ENCODE measurements around the gene OR6S1.
"Not testable (repeated sequence)": the region's sequence is repeated elsewhere in the genome, so short reads cannot be mapped to it uniquely, and the experiment has no call there.

The OR6S1 gene

GRCh38 chr14:20601522-20601921 lies 40.0 kb downstream of the OR6S1 start:
- DNase-seq (ENCODE audit: low read depth) = no peak
- TF ChIP-seq CTCF (IDR thresholded peaks at IDR 0.05; ENCODE audit: control insufficient read depth, extremely low read depth, insufficient read depth) = no peak
- H3K4me3 ChIP-seq (ENCODE audit: low read depth, low read length) = no peak overlapping the region

- TF ChIP-seq CTCF (IDR thresholded peaks at IDR 0.05; ENCODE audit: control insufficient read depth, extremely low read depth, insufficient read depth) = no peak
- no peak for DNase-seq (ENCODE audit: low read depth)
- H3K4me3 ChIP-seq (ENCODE audit: low read depth, low read length) = no peak overlapping the region
These were observed 44.4 kb downstream of the OR6S1 start for GRCh38 chr14:20597108-20597507.

- not testable (repeated sequence) for DNase-seq (ENCODE audit: low read depth); H3K4me3 ChIP-seq (ENCODE audit: low read depth, low read length)
These were observed 45.8 kb downstream of the OR6S1 start for GRCh38 chr14:20595726-20596125.

- H3K4me3 ChIP-seq (ENCODE audit: low read depth, low read length) = no peak overlapping the region
- TF ChIP-seq CTCF (IDR thresholded peaks at IDR 0.05; ENCODE audit: control insufficient read depth, extremely low read depth, insufficient read depth) = no peak
- DNase-seq (ENCODE audit: low read depth) = no peak
These were observed 48.9 kb downstream of the OR6S1 start for GRCh38 chr14:20592574-20592973.

GRCh38 chr14:20591235-20591634 lies 50.3 kb downstream of the OR6S1 start, which contains the start of gene RNASE12:
Gene RNASE12, minus strand, starts transcription at chr14:20591376. Its CDS starts 653 bp downstream, at chr14:20590723.
- DNase-seq (ENCODE audit: low read depth) = no peak
- TF ChIP-seq CTCF (IDR thresholded peaks at IDR 0.05; ENCODE audit: control insufficient read depth, extremely low read depth, insufficient read depth) = no peak
- H3K4me3 ChIP-seq (ENCODE audit: low read depth, low read length) = no peak within 1 kb of the TSS

All from LNCaP clone FGC (cell line).